Trophoblast cell (in vitro differentiated cells and primary cell): ENCODE results near the gene SIRT4.
"Not testable (repeated sequence)": the region's sequence is repeated elsewhere in the genome, so short reads cannot be mapped to it uniquely, and the experiment has no call there.

Experiments used
- DNase-seq, 2 donors: peaks; one replicate each; pipeline ENCODE4 v3.0.0-alpha.2; 2016
- H2AFZ ChIP-seq: 2 replicates; pipeline ENCODE4 v1.6.1; 2013; ENCODE audit warnings: low read length, moderate library complexity, mild to moderate bottlenecking; ENCODE audit not compliant: insufficient read depth, poor library complexity
- H2AK5ac ChIP-seq: 2 replicates; pipeline ENCODE4 v1.6.1; 2013; ENCODE audit warnings: mild to moderate bottlenecking, low read length
- H2BK120ac ChIP-seq: 2 replicates; pipeline ENCODE4 v1.6.1; 2013; ENCODE audit warnings: low read length, mild to moderate bottlenecking, moderate library complexity; ENCODE audit not compliant: insufficient read depth, poor library complexity
- H2BK12ac ChIP-seq: 2 replicates; pipeline ENCODE4 v1.6.1; 2013; ENCODE audit warnings: mild to moderate bottlenecking, low read length, moderate library complexity
- H2BK5ac ChIP-seq: 2 replicates; pipeline ENCODE4 v1.6.1; 2013; ENCODE audit warnings: low read length, low read depth, moderate library complexity, mild to moderate bottlenecking; ENCODE audit not compliant: poor library complexity
- H3K14ac ChIP-seq: 2 replicates; pipeline ENCODE4 v1.6.1; 2013; ENCODE audit warnings: mild to moderate bottlenecking, low read length
- H3K18ac ChIP-seq: 2 replicates; pipeline ENCODE4 v1.6.1; 2013; ENCODE audit warnings: mild to moderate bottlenecking, low read length
- H3K23ac ChIP-seq: 2 replicates; pipeline ENCODE4 v1.6.1; 2013; ENCODE audit warnings: low read length
- H3K27ac ChIP-seq: 2 replicates; pipeline ENCODE4 v1.5.1; 2013; ENCODE audit warnings: low read depth, mild to moderate bottlenecking, inconsistent platforms, low read length, moderate library complexity
- H3K27me3 ChIP-seq: 2 replicates; pipeline ENCODE4 v1.6.1; 2013; ENCODE audit warnings: inconsistent platforms, mild to moderate bottlenecking, low read length, moderate library complexity; ENCODE audit not compliant: insufficient read depth
- H3K36me3 ChIP-seq, 2 experiments: 1 replicate in 1 of 2; 2 replicates in 1 of 2; pipeline ENCODE4 v1.6.1; 2013; ENCODE audit warnings: low read length in 2 of 2, mild to moderate bottlenecking in 2 of 2, moderate library complexity in 1 of 2; ENCODE audit not compliant: insufficient read depth in 2 of 2, control insufficient read depth in 1 of 2
- H3K4ac ChIP-seq: 2 replicates; pipeline ENCODE4 v1.6.1; 2013; ENCODE audit warnings: low read depth, mild to moderate bottlenecking, low read length, moderate library complexity
- H3K4me1 ChIP-seq, 2 experiments: 1 replicate in 1 of 2; 2 replicates in 1 of 2; pipeline ENCODE4 v1.6.1; 2013; ENCODE audit warnings: low read length in 2 of 2, mild to moderate bottlenecking in 2 of 2, moderate library complexity in 1 of 2; ENCODE audit not compliant: insufficient read depth in 2 of 2, control insufficient read depth in 1 of 2
- H3K4me2 ChIP-seq: 2 replicates; pipeline ENCODE4 v1.6.1; 2013; ENCODE audit warnings: inconsistent platforms, mild to moderate bottlenecking, low read length, moderate library complexity
- H3K4me3 ChIP-seq: 2 replicates; pipeline ENCODE4 v1.5.1; 2013; ENCODE audit warnings: mild to moderate bottlenecking, low read depth, low read length, inconsistent platforms
- H3K79me1 ChIP-seq: one replicate; pipeline ENCODE4 v1.6.1; 2013; ENCODE audit warnings: low read length
- H3K79me2 ChIP-seq: 2 replicates; pipeline ENCODE4 v1.6.1; 2013; ENCODE audit warnings: low read length, mild to moderate bottlenecking; ENCODE audit not compliant: control insufficient read depth, insufficient read depth, poor library complexity
- H3K9ac ChIP-seq: 2 replicates; pipeline ENCODE4 v1.6.1; 2013; ENCODE audit warnings: mild to moderate bottlenecking, low read length
- H3K9me3 ChIP-seq: 2 replicates; pipeline ENCODE4 v1.6.1; 2013; ENCODE audit warnings: low read depth, mild to moderate bottlenecking, control low read depth, inconsistent platforms, low read length; ENCODE audit not compliant: insufficient read depth
- H4K12ac ChIP-seq: 2 replicates; pipeline ENCODE4 v1.6.1; 2013; ENCODE audit warnings: low read depth, mild to moderate bottlenecking, low read length, moderate library complexity
- H4K8ac ChIP-seq: 2 replicates; pipeline ENCODE4 v1.6.1; 2013; ENCODE audit warnings: low read depth, mild to moderate bottlenecking, low read length, moderate library complexity
- H4K91ac ChIP-seq: one replicate; pipeline ENCODE4 v1.6.1; 2013; ENCODE audit warnings: low read depth, mild to moderate bottlenecking, low read length, moderate library complexity
- WGBS: extraction: QIAGEN DNeasy Blood & Tissue Kit; methylation state at CpG from one replicate; pipeline ENCODE4 v1.1.7; 2013; ENCODE audit warnings: missing lambda C conversion rate; ENCODE audit not compliant: insufficient read length, insufficient coverage; ENCODE audit errors: extremely low coverage; 5-methylcytosine and 5-hydroxymethylcytosine counted together

Gene SIRT4

DNA sequence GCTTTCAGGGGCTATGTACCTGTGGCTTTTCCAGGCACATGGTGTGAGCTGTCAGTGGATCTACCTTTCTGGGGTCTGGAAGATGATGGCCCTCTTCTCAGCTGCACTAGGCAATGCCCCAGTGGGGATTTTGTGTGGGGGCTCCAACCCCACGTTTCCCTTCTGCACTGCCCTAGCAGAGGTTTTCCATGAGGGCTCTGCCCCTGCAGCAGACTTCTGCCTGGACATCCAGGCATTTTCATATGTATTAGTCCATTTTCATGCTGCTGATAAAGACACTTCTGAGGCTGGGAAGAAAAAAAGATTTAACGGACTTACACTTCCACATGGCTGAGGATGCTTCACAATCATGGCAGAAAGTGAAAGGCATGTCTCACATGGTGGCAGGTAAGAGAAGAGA is 34.3 kb downstream of the SIRT4 start:
- not testable (repeated sequence) for H2AK5ac ChIP-seq, H4K91ac ChIP-seq, H2BK120ac ChIP-seq, H2BK5ac ChIP-seq, H3K4me2 ChIP-seq, H4K8ac ChIP-seq, H3K18ac ChIP-seq, H3K14ac ChIP-seq, H2AFZ ChIP-seq, H3K79me1 ChIP-seq, DNase-seq, H2BK12ac ChIP-seq, H4K12ac ChIP-seq, H3K9ac ChIP-seq, H3K27me3 ChIP-seq, H3K9me3 ChIP-seq, H3K36me3 ChIP-seq, H3K4ac ChIP-seq, H3K23ac ChIP-seq, H3K79me2 ChIP-seq, H3K4me3 ChIP-seq, H3K4me1 ChIP-seq, H3K27ac ChIP-seq
- no CpG with 5 or more reads among the region's 2 CpGs for WGBS

DNA sequence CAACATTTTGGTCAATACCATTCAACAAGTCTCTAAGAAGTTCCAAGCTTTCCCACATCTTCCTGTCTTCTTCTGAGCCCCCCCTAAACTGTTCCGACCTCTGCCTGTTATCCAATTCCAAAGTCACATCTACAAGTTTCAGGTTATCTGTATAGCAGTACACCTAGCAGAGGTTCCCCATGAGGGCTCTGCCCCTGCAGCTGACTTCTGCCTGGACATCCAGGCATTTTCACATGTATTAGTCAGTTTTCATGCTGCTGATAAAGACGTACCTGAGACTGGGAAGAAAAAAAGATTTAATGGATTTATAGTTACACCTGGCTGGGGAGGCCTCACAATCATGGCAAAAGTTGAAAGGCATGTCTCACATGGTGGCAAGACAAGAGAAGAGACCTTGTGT is 35.6 kb downstream of the SIRT4 start:
- no CpG with 5 or more reads among the region's 2 CpGs for WGBS
- no peaks in the 10 kb centered on the region for H3K36me3 ChIP-seq
- no peak overlapping the region for H3K4me2 ChIP-seq
- no peaks in the 10 kb centered on the region for H3K79me1 ChIP-seq
- H3K4me3 ChIP-seq: no peak overlapping the region
- no peaks in the 10 kb centered on the region for H3K79me2 ChIP-seq
- no peak overlapping the region for H2BK120ac ChIP-seq
- H3K9me3 ChIP-seq: peaks cover 6% of the 10 kb centered on the region
- H3K27me3 ChIP-seq: no peaks in the 10 kb centered on the region
- no peak for DNase-seq
- no peak overlapping the region for H2BK5ac ChIP-seq
- H3K4ac ChIP-seq: no peak overlapping the region
- H4K12ac ChIP-seq: no peak overlapping the region
- H3K14ac ChIP-seq: no peak overlapping the region
- H2AK5ac ChIP-seq: no peak overlapping the region
- H3K23ac ChIP-seq: no peak overlapping the region
- H3K27ac ChIP-seq: no peak overlapping the region
- no peak overlapping the region for H3K18ac ChIP-seq
- no peak overlapping the region for H3K9ac ChIP-seq
- no peak overlapping the region for H4K8ac ChIP-seq
- H2BK12ac ChIP-seq: no peak overlapping the region
- H4K91ac ChIP-seq: no peak overlapping the region
- H2AFZ ChIP-seq: no peak overlapping the region
- no peaks in the 10 kb centered on the region for H3K4me1 ChIP-seq

DNA sequence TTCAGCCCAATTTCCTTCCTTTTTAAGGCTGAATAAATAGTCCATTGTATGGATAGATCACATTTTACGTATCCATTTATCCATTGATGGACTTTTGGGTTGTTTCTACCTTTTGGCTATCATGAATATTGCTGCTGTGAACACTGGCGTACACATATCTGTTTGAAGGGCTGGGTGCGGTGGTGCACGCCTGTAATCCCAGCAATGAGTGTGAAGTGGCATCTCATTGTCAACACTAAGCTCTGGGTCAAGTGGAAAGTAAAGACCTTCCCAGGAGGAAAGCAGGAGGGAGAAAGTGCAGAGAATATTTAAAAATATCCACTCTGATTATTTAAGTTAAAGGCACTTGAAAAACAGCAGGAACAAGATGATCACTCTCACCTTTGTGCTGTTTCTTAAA is 37.1 kb downstream of the SIRT4 start:
- Histone ChIP-seq H3K18ac (no peak overlapping the region), H4K8ac (no peak overlapping the region), H3K23ac (no peak overlapping the region), H3K14ac (no peak overlapping the region), H2AK5ac (no peak overlapping the region), H2AFZ (no peak overlapping the region), H3K27me3 (no peaks in the 10 kb centered on the region), H3K9me3 (peaks cover 6% of the 10 kb centered on the region), H4K12ac (no peak overlapping the region), H4K91ac (no peak overlapping the region), H3K4me1 (no peaks in the 10 kb centered on the region), H3K27ac (no peak overlapping the region), H3K4me3 (no peak overlapping the region), H2BK12ac (no peak overlapping the region), H3K79me2 (no peaks in the 10 kb centered on the region), H3K4ac (no peak overlapping the region), H3K79me1 (no peaks in the 10 kb centered on the region), H2BK5ac (no peak overlapping the region), H2BK120ac (no peak overlapping the region), H3K9ac (no peak overlapping the region), H3K36me3 (peaks cover 1 to 5% of the 10 kb centered on the region in 2 experiments), H3K4me2 (no peak overlapping the region)
- WGBS: no CpG with 5 or more reads among the region's 4 CpGs
- DNase-seq: no peak

DNA sequence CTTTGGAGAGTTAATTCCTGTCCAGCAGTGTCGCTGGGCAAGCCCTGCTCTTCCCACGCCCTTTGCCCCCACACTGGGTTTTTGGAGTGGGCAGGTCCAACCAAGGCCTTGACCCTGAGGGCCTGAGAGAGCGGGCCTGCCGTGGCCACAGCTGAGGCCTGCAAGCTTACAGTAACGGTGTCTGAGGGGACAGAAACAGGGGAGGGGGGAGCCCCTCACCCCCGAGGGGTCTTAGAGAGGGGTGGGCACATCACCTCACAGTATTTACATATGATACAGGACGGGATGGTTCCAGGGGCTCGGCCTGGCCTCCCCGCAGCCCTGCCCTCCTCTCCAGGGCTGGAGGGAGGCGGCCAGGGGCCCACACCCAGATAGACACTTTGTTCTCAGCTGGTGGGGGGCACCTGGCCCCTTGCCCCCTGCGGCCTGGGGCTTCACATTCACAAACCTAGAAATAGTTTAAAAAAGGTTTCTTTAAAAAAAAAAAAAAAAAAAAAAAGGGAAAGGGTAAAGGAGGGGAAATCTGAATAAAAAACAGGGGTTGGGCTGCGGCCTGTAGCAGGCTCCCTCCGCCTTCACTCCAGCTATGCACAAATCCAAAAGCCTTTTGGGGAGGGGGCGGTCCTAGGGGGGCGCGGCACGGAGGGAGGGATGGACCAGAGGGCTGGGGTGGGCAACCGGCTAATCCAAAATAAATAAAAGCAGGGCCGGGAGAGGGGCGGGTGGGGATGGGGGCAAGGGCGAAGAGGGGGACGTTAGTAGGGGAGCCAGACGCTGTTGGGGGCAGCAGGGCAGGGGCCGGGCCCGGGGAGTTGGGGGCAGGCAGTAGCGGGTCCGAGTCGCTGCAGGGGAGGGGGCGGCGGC is 40.3 kb downstream of the SIRT4 start:
- WGBS: no CpG with 5 or more reads among the region's 30 CpGs
- no peaks in the 10 kb centered on the region for H3K79me1 ChIP-seq

More for the DNA sequence above, 40.3 kb downstream of the SIRT4 start:
- no peak overlapping the region for H3K27ac ChIP-seq
- no peak overlapping the region for H4K8ac ChIP-seq
- no peak overlapping the region for H3K14ac ChIP-seq
- H3K36me3 ChIP-seq: peaks cover 16 to 20% of the 10 kb centered on the region in 2 experiments
- H3K18ac ChIP-seq: no peak overlapping the region
- no peak overlapping the region for H3K4ac ChIP-seq
- H2BK120ac ChIP-seq: no peak overlapping the region
- no peak overlapping the region for H3K4me2 ChIP-seq
- no peaks in the 10 kb centered on the region for H3K79me2 ChIP-seq
- no peak overlapping the region for H4K91ac ChIP-seq
- no peak overlapping the region for H3K23ac ChIP-seq
- no peak for DNase-seq
- no peak overlapping the region for H2BK12ac ChIP-seq
- H3K4me3 ChIP-seq: no peak overlapping the region
- no peak overlapping the region for H2AFZ ChIP-seq
- H4K12ac ChIP-seq: no peak overlapping the region
- no peaks in the 10 kb centered on the region for H3K27me3 ChIP-seq
- H3K4me1 ChIP-seq: no peaks in the 10 kb centered on the region
- H2AK5ac ChIP-seq: no peak overlapping the region
- no peak overlapping the region for H3K9ac ChIP-seq
- peaks cover 2% of the 10 kb centered on the region for H3K9me3 ChIP-seq
- H2BK5ac ChIP-seq: no peak overlapping the region
